GM13977 (cell line): Measurements from ENCODE around the gene KLK4.

ENCODE experiments used
- DNase-seq: peaks from one replicate; pipeline ENCODE4 v3.0.0; 2012; ENCODE audit warnings: low spot score
- CTCF ChIP-seq: IDR thresholded peaks from 2 replicates; pipeline ENCODE4 v1.5.1; 2012; ENCODE audit warnings: mild to moderate bottlenecking, control low read depth; ENCODE audit not compliant: insufficient read depth; ENCODE audit errors: extremely low read depth, missing control alignments
- in situ Hi-C: fragments of 300-500 bp; cut with MboI; formaldehyde crosslinking; loops from one replicate; pipeline ENCODE4 v1.12.0; 2022; ENCODE audit warnings: low sequenced_read_pairs, low pct_unique_long_range_greater_than_20kb, mixed read lengths, inconsistent platforms; ENCODE audit not compliant: unreplicated experiment

The KLK4 gene

GRCh38 chr19:50921426-50922316 is 10.5 kb upstream of the KLK4 start:
- no peak for TF ChIP-seq CTCF
- in situ Hi-C loops, result no loop called here
- DNase-seq, result no peak

- no peak for DNase-seq
- TF ChIP-seq CTCF, result no peak
- in situ Hi-C loops, result loop anchor here (10.0 kb wide), 1 partner anchor 121 kb away; the partner anchor contains the start of gene ACP4
Observed at GRCh38 chr19:50916069-50916468, 4.9 kb upstream of the KLK4 start.

GRCh38 chr19:50912727-50913716 is 1.8 kb upstream of the KLK4 start:
- DNase-seq, result no peak
- in situ Hi-C loops, result loop anchor here (10.0 kb wide), 1 partner anchor 118 kb away; the partner anchor contains the start of gene ACP4
- no peak for TF ChIP-seq CTCF

- DNase-seq, result no peak
- in situ Hi-C loops, result loop anchor here (10.0 kb wide), 1 partner anchor 117 kb away; the partner anchor contains the start of gene ACP4
- TF ChIP-seq CTCF, result no peak
Observed at GRCh38 chr19:50912102-50912599, 956 bp upstream of the KLK4 start.

GRCh38 chr19:50910722-50911121 is 473 bp downstream of the KLK4 start:
- no peak for DNase-seq
- TF ChIP-seq CTCF, result no peak
- in situ Hi-C loops, result loop anchor here (10.0 kb wide), 1 partner anchor 116 kb away; the partner anchor contains the start of gene ACP4
